NCI-H446 treated with DMSO at 0.1 percent for 48 hours (cell line): ENCODE results near the gene REM2.
A peak's percentile ranks its signal among the peaks of the same experiment; 100 is the strongest.
"Not testable (repeated sequence)": the region's sequence is repeated elsewhere in the genome, so short reads cannot be mapped to it uniquely, and the experiment has no call there.

Experiments
- DNase-seq: peaks from one replicate; lab custom pipeline; 2025; lab: John Stamatoyannopoulos, UW

Gene REM2

GRCh38 chr14:22897357-22897756, 14.3 kb downstream of the REM2 start:
- no peak for DNase-seq

DNA sequence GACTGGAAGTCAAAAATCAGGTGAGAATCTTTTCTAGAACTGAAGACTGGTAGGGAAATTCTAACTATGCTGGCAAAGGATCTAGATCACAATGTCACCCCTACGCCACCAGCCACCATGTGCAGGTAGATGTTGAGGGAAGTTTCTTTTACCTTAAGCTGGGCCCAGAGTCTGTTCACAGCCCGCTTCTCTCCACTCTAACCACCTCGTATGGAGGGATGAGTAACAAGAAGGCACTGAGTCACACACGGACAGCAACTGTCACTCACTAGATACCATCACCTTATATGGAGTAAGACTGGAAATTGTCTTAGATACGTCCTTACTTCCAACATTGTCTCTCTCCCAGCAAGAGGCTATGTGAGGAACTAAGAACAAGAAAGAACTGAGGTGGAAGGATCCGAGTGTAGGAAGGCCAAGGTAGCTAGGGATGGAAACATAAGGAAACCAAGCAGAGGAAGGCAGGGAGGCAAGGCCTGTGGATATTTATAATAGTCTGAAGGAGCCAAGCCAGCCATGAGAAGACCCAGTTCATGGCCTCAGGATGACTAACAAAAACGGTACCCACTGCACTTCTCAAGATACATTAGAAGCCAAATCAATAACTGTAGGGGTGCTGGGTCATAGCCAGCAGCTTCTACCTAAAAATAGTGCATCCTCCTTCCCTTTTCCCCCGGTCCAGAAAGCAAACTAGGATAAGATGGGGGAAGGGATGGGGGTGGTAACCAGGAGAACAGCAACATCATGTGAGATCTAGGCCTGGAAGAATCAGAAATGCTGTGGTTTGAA, 15.5 kb downstream of the REM2 start:
- no peak for DNase-seq

DNA sequence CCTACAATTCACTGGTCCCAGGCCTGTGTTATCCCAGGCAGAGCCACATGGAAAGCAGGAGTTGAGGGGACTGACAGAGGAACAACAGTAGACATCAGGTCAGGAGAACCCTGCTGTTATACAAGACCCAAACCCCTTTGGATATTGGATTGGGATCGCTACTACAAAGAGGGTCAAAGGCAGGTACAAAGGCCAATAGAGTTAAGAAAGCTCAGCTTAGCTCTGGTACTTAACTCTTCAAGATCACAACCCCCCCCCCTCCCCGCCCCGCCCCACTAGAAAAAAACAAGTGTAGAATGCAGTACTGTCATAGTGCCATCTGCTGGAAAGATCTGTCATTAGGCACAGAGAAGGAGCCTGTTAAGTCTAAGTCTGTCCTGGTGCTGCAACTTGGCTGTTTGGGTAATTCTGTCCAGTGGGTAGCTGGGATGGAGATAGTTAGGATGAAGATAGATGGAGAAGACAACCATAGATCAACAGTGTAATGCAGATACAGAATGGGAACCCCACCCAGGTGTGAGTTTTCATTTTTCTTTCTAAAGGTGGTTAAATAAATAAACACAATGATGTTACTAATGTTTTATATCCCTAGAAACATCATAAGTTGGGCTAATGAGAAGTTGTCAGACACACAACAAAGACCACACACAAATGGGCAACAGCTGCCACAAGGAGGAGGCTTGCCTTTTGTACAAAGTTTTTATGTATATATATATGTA, 17.2 kb downstream of the REM2 start:
- peak; percentile 39 for DNase-seq

- DNase-seq = no peak
Measured at GRCh38 chr14:22901799-22902198, 18.8 kb downstream of the REM2 start.

- no peak for DNase-seq
Measured at GRCh38 chr14:22903742-22904087, 20.7 kb downstream of the REM2 start.

- no peak for DNase-seq
Measured at GRCh38 chr14:22905627-22906026, 22.6 kb downstream of the REM2 start.

DNA sequence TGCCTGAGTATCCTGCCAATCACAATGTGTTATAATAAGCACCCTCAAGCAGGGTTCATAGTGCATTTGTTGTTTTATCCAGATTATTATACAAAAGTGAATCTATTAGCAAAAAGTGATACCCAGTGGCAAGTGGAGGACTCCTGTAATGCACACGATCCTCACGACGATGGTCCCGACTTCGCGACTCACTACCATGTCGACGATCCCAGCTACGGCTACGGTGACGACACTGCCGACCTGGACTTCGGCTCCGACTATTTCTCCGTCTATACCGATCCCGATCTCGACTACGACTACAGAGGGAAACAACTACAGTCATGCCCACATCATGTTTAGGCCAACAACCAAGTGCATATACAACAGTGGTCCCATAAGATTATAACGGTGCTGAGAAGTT, 23.1 kb downstream of the REM2 start:
- no peak for DNase-seq

- no peak for DNase-seq
Measured at GRCh38 chr14:22907429-22907828, 24.4 kb downstream of the REM2 start.

GRCh38 chr14:22908601-22909000, 25.6 kb downstream of the REM2 start:
- DNase-seq = no peak

DNA sequence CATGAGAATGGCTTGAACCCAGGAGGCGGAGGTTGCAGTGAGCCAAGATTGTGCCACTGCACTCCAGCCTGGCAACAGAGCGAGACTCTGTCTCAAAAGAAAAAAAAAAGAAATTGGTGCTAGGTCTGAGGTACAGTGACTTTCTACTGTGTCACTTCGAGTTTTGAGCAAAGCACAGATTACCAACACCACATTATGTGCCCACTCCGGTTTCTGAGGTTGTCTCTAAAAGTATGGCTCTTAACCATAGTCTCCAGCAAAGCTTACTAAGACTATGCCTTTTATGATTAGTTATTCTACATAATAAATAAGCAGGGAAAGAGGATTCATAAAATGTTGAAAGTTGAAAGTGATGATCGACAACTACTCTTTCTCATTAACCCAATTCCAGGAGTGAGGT, 27.9 kb downstream of the REM2 start:
- no peak for DNase-seq

DNA sequence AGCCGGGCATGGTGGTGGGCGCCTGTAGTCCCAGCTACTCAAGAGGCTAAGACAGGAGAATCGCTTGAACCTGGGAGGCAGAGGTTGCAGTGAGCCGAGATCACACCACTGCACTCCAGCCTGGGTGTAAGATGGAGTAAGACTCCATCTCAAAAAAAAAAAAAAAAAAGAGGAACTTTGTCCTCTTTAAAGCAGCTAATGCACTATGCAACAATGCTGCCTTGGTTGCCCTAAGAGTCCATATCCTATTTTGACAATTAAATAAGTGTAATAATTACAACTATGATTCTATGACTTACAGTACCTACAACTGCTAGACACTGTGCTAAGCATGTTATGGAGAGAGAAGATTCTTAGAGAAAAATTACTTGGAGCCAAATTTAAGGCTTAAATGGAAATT, 31.8 kb downstream of the REM2 start:
- not testable (repeated sequence) for DNase-seq

- DNase-seq = no peak
Measured at GRCh38 chr14:22915886-22916521, 33.0 kb downstream of the REM2 start.

DNA sequence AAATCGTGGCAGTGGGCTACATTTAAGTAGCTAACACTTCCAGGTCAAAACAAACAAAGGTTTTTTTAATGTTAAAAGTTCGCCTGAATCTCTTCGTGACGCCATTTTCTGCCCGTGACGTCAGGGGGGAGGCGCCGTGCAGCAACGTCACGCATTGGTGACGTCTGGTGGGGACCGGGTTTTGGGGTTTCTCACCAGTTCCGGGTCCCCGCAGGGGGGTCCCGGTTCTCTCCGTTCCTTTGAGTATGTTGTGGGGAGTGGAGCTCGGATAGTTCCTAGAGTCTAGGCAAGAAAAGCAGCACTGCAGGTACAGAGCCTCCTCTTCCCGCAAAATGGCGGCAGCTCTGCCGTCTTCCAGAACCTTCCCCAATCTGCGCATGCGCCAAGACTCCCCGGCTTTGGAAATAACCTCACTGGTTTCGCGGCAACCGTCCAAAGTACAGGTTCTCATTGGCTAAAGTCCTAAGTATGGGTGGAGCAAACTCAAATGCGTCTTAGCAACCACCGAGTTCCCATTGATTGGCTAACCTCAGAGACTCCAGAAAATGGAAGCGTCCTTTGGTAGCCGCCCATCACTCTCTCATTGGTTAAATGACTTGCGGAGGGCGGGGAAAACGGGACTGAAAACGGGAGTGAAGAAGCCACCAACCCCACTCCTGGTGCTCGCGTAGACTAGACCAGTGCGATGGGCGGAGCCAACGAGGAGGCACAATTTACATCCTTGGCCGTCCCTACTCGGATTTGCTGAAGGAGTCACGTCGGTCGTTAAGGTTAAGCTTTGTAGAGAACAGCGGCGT, 36.0 kb downstream of the REM2 start, which contains the start of gene RBM23:
TSS of gene RBM23 (minus strand) at position 346 of the 797 bp plus-strand sequence.
- DNase-seq = peak; percentile 100

DNA sequence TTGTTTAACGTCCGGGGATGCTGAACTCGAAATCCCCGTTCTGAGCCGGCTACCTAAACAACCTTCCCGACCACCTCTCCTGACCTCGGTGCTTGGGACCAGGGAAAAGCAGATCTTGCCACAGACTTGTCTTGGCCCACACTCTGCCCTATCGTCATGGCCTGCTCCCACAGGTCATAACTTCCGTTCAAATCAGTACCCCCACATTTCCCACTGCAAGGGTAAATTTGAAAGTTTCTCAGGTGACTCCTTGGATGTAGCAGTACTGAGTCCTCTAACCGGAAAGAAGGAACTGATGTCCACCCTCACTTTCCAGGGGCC, 36.5 kb downstream of the REM2 start:
- DNase-seq = no peak

DNA sequence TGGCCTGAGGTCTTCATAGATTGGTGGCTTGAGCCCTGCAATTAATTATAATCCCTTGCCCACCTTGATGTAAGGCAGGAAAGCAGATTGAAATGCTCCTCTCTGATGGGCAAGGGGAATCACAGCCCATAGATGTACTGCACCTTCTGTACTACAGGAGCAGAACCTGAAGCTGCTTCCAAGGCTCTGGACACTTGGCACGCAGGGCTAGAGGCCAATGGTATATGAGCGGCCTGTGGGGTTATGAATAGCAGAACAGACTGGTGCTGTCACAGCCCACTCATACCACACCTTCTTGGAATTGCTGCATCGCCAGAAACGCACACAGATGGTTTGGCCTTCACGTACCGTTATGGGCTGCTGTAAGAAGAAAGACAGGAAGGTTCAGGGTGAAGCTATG, 37.7 kb downstream of the REM2 start:
- no peak for DNase-seq

GRCh38 chr14:22922294-22922693, 39.3 kb downstream of the REM2 start:
- no peak for DNase-seq

DNA sequence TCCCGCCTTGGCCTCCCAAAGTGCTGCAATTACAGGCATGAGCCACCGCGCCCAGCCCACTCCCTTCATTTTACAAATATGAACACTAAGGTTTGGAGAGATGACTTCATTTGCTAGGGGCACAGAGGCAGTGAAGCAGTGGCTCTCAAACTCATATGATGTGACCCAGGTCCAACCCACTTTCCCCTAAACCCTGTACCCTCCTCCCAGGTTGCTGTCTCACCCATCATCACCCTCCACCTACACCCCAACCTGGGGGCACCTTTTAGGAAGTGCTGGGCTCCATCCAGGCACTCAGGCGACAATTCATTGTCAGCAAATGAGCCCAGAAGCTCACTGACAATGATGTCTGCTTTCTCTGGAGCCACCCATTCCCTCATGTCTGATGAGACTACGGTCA, 40.7 kb downstream of the REM2 start:
- no peak for DNase-seq

GRCh38 chr14:22925513-22925912, 42.5 kb downstream of the REM2 start:
- DNase-seq = no peak

DNA sequence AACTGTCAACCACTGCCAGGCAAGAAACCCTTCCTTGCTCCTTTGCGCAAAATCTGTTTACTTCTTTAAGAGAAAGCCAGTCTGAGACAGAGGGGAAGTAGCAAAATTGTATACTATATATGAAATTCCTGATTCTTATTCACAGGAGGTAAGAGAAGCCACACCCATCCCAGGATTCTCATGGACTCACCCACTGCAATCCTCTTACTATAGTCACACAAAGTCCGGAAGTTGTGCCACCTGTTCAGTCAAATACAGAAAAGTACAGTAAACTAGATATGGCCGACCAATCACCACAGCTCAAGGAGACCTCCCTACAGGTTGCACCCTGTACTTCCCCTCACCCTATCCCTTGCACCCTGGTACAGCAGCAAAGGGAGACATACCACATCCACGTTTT, 43.3 kb downstream of the REM2 start:
- no peak for DNase-seq

GRCh38 chr14:22928237-22929103, 45.4 kb downstream of the REM2 start:
- DNase-seq = no peak
